SU-DHL-6 (cell line): Measurements from ENCODE around the gene CACTIN.

Experiments used
- H2AFZ ChIP-seq: fragments of 200-600 bp; sonication (generic); 2 replicates; pipeline ENCODE4 v1.6.1; 2014; ENCODE audit warnings: low read depth, mild to moderate bottlenecking, moderate library complexity, mixed read lengths, antibody characterized with exemption, low read length; ENCODE audit not compliant: severe bottlenecking
- H3F3A ChIP-seq: fragments of 200-600 bp; shearing (Covaris generic); 2 replicates; pipeline ENCODE4 v1.6.0; 2016; ENCODE audit warnings: antibody characterized with exemption, mild to moderate bottlenecking; ENCODE audit not compliant: insufficient read depth
- H3K27ac ChIP-seq: fragments of 200-600 bp; sonication (generic); 2 replicates; pipeline ENCODE4 v1.5.1; 2016; ENCODE audit warnings: low read depth, mild to moderate bottlenecking, low read length, moderate library complexity, mixed read lengths
- H3K27me3 ChIP-seq: fragments of 200-600 bp; sonication (generic), shearing (Covaris generic); 2 replicates; pipeline ENCODE4 v1.6.0; 2014; ENCODE audit warnings: mild to moderate bottlenecking, low read length
- H3K36me3 ChIP-seq: fragments of 200-600 bp; sonication (generic); 2 replicates; pipeline ENCODE4 v1.6.1; 2014; ENCODE audit warnings: mild to moderate bottlenecking, low read length, mixed read lengths
- H3K4me2 ChIP-seq: fragments of 300-600, 200-600 bp; shearing (Covaris generic), sonication (generic); 2 replicates; pipeline ENCODE4 v1.6.0; 2014; ENCODE audit warnings: low read length, low read depth, mild to moderate bottlenecking; ENCODE audit not compliant: poor library complexity, severe bottlenecking
- H3K4me3 ChIP-seq: fragments of 200-600 bp; sonication (generic); 2 replicates; pipeline ENCODE4 v1.5.1; 2014; ENCODE audit warnings: antibody characterized with exemption, low read length, mild to moderate bottlenecking, mixed read lengths; ENCODE audit not compliant: insufficient read depth, poor library complexity, severe bottlenecking
- H3K79me2 ChIP-seq: fragments of 200-600 bp; sonication (generic); 2 replicates; pipeline ENCODE4 v1.6.1; 2014; ENCODE audit warnings: mild to moderate bottlenecking, low read length, moderate library complexity; ENCODE audit not compliant: insufficient read depth
- H3K9ac ChIP-seq: fragments of 200-600 bp; sonication (generic); 2 replicates; pipeline ENCODE4 v1.7.0; 2014; ENCODE audit warnings: mild to moderate bottlenecking, low read length
- H3K9me2 ChIP-seq: fragments of 200-600 bp; sonication (generic); replicated peaks from 2 replicates; pipeline ENCODE4 v1.6.1; 2014; ENCODE audit warnings: low read length; ENCODE audit not compliant: insufficient read depth
- H3K9me3 ChIP-seq: fragments of 200-600 bp; sonication (generic); 2 replicates; pipeline ENCODE4 v1.6.1; 2014; ENCODE audit warnings: low read length, mixed read lengths; ENCODE audit not compliant: insufficient read depth
- H4K20me1 ChIP-seq: fragments of 200-600 bp; sonication (generic); 2 replicates; pipeline ENCODE4 v1.6.1; 2014; ENCODE audit warnings: low read depth, mild to moderate bottlenecking, antibody characterized with exemption, low read length, moderate library complexity, mixed read lengths
- EZH2phosphoT487 ChIP-seq: fragments of 200-600 bp; sonication (generic), shearing (Covaris generic); conservative IDR thresholded peaks from 2 replicates; pipeline ENCODE4 v1.6.1; 2018; ENCODE audit warnings: mild to moderate bottlenecking, antibody characterized with exemption, low read length, moderate library complexity, mixed read lengths
- TF ChIP-seq, protein P1 (sequence below): fragments of 200-600 bp; sonication (generic); IDR thresholded peaks from one replicate; pipeline ENCODE4 v1.5.1; 2017; ENCODE audit warnings: antibody characterized with exemption, mild to moderate bottlenecking, low read length, moderate library complexity; ENCODE audit not compliant: insufficient read depth, poor library complexity, severe bottlenecking

The CACTIN gene

DNA sequence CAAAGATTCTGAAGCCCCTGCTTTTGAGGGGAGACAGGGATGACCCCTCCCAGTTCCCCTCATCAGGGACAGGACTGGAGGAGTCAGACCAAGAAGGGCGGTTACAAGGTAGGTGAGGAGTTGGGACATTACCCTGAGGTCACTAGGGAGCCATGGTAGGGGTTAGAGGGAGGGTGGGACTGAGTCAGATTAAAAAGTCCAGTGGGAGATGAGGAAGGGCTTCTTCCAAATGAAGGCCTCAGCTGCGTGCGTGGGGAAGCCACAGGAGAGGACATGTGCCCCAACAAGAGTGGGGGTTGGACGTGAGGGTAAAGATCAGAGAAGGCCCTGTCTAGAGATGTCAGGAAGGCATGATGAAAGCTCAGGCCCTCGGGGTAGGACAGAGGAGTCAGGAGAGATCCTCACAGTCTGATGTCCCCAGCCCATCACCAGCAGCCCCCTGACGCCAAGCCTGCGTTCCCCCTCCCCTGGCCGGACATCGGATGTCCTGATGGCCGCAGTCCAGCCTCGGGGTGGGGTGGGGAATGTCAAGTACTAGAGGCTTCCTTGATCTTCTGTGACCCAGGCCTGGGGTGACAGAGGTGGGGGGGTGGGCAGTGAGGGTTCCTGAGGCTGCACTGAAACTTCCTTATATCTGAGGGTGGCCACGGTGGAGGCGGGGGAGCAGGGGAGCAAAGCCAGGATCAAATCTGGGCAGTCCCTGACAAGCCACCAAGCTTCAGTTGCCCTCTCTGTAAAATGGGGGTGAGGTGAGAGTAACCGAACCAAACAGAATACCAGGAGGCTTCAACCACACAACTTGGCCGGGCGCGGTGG is 62.7 kb downstream of the CACTIN start:
- H3K4me2 ChIP-seq = no peak overlapping the region
- H3F3A ChIP-seq = no peaks in the 10 kb centered on the region
- H3K4me3 ChIP-seq = no peak overlapping the region
- H4K20me1 ChIP-seq = no peaks in the 10 kb centered on the region
- H3K27ac ChIP-seq = no peak overlapping the region
- H3K36me3 ChIP-seq = no peaks in the 10 kb centered on the region
- no peaks in the 10 kb centered on the region for H3K27me3 ChIP-seq
- no peak overlapping the region for H2AFZ ChIP-seq
- H3K79me2 ChIP-seq = no peaks in the 10 kb centered on the region
- no peaks in the 10 kb centered on the region for H3K9me2 ChIP-seq
- TF ChIP-seq, protein P1, sequence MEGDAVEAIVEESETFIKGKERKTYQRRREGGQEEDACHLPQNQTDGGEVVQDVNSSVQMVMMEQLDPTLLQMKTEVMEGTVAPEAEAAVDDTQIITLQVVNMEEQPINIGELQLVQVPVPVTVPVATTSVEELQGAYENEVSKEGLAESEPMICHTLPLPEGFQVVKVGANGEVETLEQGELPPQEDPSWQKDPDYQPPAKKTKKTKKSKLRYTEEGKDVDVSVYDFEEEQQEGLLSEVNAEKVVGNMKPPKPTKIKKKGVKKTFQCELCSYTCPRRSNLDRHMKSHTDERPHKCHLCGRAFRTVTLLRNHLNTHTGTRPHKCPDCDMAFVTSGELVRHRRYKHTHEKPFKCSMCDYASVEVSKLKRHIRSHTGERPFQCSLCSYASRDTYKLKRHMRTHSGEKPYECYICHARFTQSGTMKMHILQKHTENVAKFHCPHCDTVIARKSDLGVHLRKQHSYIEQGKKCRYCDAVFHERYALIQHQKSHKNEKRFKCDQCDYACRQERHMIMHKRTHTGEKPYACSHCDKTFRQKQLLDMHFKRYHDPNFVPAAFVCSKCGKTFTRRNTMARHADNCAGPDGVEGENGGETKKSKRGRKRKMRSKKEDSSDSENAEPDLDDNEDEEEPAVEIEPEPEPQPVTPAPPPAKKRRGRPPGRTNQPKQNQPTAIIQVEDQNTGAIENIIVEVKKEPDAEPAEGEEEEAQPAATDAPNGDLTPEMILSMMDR = no peak
- TF ChIP-seq EZH2phosphoT487 = no peak
- H3K9ac ChIP-seq = no peak overlapping the region
- no peaks in the 10 kb centered on the region for H3K9me3 ChIP-seq
